GM06990 (cell line): ENCODE data around the gene NRG2.

ENCODE experiments used
- DNase-seq: peaks from one replicate; pipeline ENCODE4 v3.0.0-alpha.2; 2011; ENCODE audit not compliant: insufficient read length; ENCODE audit errors: extremely low read depth
- H3K27me3 ChIP-seq: replicated peaks from 2 replicates; pipeline ENCODE4 v1.6.0; 2011; ENCODE audit warnings: low read length; ENCODE audit not compliant: control insufficient read depth, insufficient read depth
- H3K36me3 ChIP-seq: 2 replicates; pipeline ENCODE4 v1.5.1; 2011; ENCODE audit warnings: low read length; ENCODE audit not compliant: control insufficient read depth, insufficient read depth
- H3K4me3 ChIP-seq: replicated peaks from 2 replicates; pipeline ENCODE4 v1.5.1; 2011; ENCODE audit warnings: low read depth, mild to moderate bottlenecking, control low read depth, low read length
- CTCF ChIP-seq: IDR thresholded peaks from 2 replicates; pipeline ENCODE4 v1.5.1; 2011; ENCODE audit warnings: low read length, control low read depth, mild to moderate bottlenecking, inconsistent platforms; ENCODE audit not compliant: insufficient read depth, poor library complexity, severe bottlenecking

Gene NRG2

DNA sequence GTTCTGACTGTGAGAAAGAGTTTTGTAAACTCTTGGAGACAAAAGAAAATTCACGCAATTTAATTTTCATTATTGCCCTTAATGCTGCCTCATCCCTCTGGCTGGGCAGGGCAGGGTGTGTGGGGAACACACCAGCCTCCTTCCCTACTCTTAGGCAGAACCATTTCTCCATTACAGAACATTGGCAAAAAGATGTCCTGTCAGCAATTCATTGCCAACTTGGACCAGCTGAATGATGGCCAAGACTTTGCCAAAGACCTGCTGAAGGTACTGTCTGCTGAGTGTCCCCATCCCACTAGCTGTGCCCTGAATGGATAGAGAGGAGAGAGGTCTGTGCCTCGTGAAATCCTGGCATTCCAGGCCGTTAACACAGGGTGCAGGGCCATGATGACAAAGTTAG is 209.6 kb downstream of the NRG2 start:
- TF ChIP-seq CTCF, result no peak

GRCh38 chr5:139831624-139832023 is 211.5 kb downstream of the NRG2 start:
- Histone ChIP-seq H3K27me3 (peaks cover 3% of the 10 kb centered on the region), H3K36me3 (no peaks in the 10 kb centered on the region), H3K4me3 (no peak overlapping the region)
- DNase-seq, result no peak
- TF ChIP-seq CTCF, result no peak

More for the DNA sequence above, 209.6 kb downstream of the NRG2 start:
- DNase-seq, result no peak
- Histone ChIP-seq H3K36me3 (no peaks in the 10 kb centered on the region), H3K4me3 (no peak overlapping the region), H3K27me3 (peaks cover 3% of the 10 kb centered on the region)

DNA sequence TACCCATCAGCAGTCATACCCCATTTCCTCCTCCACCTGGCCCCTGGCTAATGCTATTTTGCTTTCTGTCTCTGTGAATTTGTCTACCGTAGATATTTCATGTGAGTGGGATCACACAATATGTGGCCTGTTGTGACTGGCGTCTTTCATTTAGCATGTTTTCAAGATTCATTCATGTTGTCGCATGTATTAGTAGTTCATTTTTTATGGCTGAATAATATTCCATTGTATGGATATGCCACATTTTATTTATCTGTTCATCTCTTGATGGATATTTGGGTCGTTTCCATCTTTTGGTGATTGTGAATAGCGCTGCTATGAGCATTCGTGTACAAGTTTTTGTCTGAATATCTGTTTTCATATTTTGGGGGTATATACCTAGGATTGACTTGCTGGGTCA is 213.6 kb downstream of the NRG2 start:
- H3K27me3 ChIP-seq, result peaks cover 3% of the 10 kb centered on the region
- no peaks in the 10 kb centered on the region for H3K36me3 ChIP-seq
- no peak for TF ChIP-seq CTCF
- DNase-seq, result no peak
- H3K4me3 ChIP-seq, result no peak overlapping the region

GRCh38 chr5:139828207-139828895 is 214.7 kb downstream of the NRG2 start:
- H3K4me3 ChIP-seq, result no peak overlapping the region
- no peaks in the 10 kb centered on the region for H3K36me3 ChIP-seq
- no peak for DNase-seq
- no peak for TF ChIP-seq CTCF
- H3K27me3 ChIP-seq, result peaks cover 3% of the 10 kb centered on the region

- no peaks in the 10 kb centered on the region for H3K36me3 ChIP-seq
- no peak for DNase-seq
- H3K27me3 ChIP-seq, result no peaks in the 10 kb centered on the region; the same call in none of the 2 replicates
- H3K4me3 ChIP-seq, result no peak overlapping the region
- no peak for TF ChIP-seq CTCF
Observed at GRCh38 chr5:139825690-139826089, 217.4 kb downstream of the NRG2 start.

GRCh38 chr5:139823757-139824355 is 219.2 kb downstream of the NRG2 start:
- DNase-seq, result no peak
- no peak for TF ChIP-seq CTCF

More at GRCh38 chr5:139823757-139824355, 219.2 kb downstream of the NRG2 start:
- Histone ChIP-seq H3K36me3 (no peaks in the 10 kb centered on the region), H3K4me3 (no peak overlapping the region), H3K27me3 (peaks cover 2% of the 10 kb centered on the region)
